Dedifferentiated amniotic fluid mesenchymal stem cell (primary cell): Measurements from ENCODE around the gene LCMT1.
"Not testable (repeated sequence)": the region's sequence is repeated elsewhere in the genome, so short reads cannot be mapped to it uniquely, and the experiment has no call there.

Experiments used
- DNase-seq: peaks from one replicate; pipeline ENCODE4 v3.0.0-alpha.2; 2016; ENCODE audit errors: extremely low spot score

Gene LCMT1

GRCh38 chr16:25141648-25142047 lies 30.1 kb downstream of the LCMT1 start:
- no peak for DNase-seq

DNA sequence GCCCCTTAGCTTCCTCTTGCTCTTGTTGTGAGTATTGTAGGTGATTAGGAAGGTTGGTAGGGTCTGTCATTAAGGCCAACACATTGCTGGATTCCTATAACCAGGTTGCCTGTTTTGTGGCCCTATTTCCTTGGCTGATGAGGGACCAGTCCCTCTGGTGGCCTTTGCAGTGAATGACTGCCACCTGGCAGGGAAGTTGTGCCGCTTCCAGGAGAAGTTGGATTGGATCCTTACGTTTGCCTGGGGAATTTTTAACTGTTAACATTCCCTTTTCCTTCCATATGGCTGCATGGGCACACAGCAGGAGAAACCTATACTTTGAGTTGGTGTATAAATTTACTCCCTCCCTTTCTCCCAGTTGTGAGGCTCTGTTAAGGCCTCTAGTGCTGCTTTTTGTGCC lies 32.4 kb downstream of the LCMT1 start:
- DNase-seq, result no peak

- DNase-seq, result no peak
These were observed 37.1 kb downstream of the LCMT1 start for GRCh38 chr16:25148568-25149215.

- peak; percentile 33 for DNase-seq
These were observed 40.5 kb downstream of the LCMT1 start for GRCh38 chr16:25151996-25152395.

DNA sequence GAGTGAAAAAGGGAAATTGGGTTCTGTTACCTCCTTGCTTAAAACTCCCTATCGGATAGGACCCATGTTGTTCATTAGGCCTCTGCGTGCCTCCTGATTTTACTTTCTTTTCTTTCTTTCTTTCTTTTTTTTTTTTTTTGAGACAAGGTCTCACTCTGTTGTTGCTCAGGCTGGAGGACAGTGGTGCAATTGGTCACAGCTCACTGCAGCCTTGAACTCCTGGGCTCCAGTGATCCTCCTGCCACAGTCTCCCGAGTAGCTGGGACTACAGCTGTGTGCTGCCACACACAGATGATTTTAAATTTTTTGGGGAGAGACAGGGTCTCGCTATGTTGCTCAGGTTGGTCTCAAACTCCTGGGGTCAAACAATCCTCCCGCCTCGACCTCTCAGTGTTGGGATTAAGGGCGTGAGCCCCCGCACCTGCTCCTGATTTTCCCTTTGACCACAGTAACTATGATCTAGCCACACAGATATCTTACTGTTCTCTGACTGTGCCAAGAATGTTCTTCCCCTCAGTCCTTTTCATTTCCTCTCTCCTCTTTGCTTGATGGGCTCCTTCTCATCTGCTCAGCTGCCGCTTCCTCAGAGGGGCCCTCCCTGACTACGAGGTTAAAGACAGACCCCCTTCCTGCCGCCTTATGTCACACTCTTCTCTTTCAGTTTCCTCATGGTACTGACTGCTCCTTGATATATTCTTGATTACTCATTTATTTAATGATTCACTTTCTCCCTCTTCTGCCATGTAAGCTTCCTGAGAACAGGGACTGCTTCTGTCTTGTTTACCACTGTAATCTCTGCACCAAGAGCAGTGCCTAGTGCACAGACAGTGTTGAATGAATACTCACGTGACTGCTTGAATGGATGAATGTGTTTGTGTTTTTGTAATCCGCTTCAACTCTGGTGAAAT lies 44.3 kb downstream of the LCMT1 start:
- DNase-seq, result no peak

GRCh38 chr16:25157271-25157875 lies 45.8 kb downstream of the LCMT1 start:
- no peak for DNase-seq

DNA sequence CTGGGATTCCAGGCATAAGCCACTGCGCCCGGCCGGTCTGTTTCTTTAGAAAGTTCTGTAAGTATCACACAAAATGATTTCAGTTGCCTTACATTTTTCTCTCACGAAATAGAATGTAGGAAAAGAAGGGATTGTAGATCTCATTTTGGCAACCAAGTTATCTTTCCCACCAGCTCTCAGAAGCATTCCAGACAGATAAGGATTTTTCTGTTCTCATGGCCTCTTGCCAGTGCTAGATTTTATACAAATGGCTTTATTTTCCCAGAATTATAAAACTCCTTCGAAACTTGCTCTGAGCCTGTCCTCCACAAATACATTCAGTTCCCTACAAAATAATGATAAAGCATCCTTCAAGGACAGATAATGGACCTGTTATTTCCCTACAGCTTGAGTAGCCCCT lies 46.9 kb downstream of the LCMT1 start:
- DNase-seq, result no peak

DNA sequence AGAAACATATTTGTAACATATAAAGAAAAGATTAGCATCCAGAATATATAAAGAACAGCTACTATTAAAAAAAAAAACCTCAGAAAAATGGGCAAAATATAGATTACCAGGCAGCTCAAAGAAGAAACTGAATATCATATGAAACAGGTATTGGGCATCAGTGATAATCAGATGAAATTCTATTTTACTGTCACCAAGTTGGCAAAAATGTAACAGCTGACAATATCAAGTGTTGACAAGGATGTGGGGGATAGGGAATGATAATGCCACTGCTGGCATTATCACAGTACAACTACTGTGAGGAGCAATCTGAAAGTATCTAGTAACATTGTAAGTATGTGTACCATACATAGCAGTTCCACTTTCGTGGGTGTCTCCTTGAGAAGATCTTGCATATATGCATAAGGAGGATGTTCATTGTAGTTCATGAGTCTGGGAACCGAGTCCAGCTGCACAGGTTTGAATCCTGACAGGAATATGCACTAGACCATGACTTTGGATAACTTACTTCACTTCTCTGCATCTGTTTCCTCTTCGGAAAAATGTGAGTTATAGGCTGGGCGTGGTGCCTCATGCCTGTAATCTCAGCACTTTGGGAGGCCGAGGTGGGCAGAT lies 50.3 kb downstream of the LCMT1 start:
- DNase-seq, result no peak

DNA sequence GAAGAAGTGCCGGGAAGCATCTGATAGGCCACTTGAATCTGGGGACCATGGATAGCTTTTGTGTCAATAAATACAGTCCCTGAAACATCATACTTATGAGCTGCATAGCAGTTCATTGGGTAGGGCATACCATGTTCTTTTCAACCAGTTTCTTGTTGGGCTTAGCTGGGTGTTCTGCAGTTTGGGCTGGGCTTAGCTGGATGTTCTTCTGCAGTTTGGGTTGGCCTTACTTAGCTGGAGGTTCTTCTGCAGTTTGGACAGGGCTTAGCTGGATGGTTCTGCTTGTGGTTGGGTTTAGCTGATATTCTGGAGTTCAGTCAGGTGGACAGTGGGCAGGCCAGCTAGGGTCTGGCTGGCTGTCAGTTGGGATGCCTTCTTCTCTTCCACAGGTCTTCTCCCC lies 52.1 kb downstream of the LCMT1 start:
- DNase-seq, result no peak

GRCh38 chr16:25165284-25165683 lies 53.7 kb downstream of the LCMT1 start:
- no peak for DNase-seq

DNA sequence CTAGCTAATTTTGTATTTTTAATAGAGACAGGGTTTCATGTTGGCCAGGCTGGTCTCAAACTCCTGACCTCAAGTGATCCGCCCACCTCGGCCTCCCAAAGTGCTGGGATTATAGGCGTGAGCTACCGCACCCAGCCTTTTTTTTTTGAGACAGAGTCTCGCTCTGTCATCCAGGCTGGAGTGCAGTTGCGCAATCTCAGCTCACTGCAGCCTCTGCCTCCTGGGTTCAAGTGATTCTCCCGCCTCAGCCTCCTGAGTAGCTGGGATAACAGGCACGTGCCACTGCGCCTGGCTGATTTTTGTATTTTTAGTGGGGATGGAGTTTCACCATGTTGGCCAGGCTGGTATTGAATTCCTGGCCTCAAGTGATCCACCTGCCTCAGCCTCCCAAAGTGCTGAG lies 56.4 kb downstream of the LCMT1 start:
- not testable (repeated sequence) for DNase-seq

- DNase-seq, result no peak
These were observed 59.8 kb downstream of the LCMT1 start for GRCh38 chr16:25171390-25171789.

DNA sequence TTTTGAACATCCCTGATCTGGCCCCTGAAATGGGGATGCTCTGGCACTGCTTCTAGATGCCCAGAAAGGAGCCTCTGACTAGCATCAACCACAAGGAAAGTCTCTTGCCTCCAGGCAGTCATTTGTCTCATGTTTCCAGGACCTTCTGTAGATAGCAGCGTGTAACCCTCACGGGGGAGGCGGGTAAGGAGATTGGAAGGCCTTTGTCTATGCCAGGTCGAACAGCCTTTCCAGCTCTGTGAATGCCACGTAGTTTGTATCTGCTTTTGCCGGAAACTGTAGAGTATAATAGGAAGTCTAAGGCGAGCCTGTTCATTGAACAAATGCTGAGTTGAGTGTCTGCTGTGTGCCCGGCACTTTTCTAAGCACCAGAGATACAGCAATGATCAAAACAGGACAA lies 61.3 kb downstream of the LCMT1 start:
- DNase-seq, result no peak

DNA sequence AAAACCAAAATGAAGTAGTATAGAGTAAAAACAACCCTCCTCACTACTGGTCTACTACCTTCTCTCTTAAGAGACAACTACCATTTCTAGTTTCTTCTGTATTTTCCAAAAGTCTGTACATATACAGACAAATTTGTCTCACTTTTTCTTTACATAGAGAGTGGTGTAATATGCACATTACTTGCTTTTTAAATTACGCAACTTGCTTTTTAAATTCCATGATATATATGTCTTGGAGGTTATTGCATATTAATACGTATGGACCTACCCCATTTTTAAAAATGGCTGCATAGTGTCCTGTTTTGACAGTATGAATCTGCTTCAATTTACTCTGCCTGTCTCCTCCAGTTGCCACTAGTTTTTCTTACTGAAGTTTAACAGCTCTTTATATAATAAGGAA lies 62.7 kb downstream of the LCMT1 start:
- DNase-seq, result no peak

- no peak for DNase-seq
These were observed 64.6 kb downstream of the LCMT1 start for GRCh38 chr16:25176136-25176535.

DNA sequence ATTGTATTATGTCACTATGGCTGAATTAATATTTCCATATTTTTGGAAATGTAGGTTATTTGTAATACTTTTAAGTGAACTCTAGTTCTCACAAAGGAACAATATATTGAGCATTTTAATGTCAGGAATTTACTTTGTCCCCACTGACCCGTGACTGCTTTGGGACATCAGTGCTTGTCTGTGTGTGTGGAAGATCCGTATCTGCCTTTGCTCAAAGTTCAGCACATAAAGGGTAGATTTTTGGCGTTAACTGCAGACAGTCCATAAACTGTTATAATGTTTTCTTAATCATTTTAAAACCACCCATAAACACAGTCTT lies 65.9 kb downstream of the LCMT1 start:
- no peak for DNase-seq

DNA sequence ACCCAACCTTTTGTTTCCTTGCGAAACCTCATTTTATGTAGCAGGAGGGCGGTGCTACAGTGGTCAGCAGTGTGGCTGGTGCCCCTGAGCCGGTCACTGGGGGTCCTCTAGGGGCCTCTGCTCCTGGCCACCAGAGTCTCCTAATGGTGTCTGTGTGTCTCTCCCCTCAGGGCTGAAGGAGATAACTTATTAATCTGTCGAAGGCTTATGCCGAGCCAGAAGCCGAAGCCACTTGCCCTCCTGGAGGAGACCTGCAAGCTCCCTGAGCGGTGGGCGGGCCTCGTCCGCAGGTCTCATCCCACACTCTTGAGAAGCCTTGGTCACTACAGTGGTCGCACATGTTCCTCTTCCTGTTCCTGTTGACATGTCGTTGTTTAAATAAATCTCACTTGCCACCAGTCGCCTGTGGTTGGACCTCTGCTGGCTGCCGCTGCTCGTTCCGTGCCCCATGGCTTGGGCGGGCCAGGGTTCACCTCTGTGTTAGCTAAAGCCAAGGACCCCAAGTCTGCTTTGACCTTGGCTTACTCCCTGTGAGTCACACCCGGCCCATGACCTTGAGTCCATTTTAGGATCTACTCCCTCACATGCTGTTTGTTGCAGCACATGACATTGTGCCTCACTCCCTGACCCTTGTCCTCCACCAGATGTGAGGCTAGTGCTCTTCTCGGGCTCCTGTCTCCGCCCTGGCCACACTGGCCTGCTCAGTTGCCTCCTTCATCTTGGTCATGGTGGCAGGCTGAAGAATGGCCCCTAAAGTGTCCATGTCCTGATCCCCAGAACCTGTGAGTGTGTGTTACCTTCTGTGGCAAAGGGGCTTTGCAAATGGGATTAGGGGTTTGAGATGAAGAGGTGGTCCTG lies 66.5 kb downstream of the LCMT1 start:
- no peak for DNase-seq

DNA sequence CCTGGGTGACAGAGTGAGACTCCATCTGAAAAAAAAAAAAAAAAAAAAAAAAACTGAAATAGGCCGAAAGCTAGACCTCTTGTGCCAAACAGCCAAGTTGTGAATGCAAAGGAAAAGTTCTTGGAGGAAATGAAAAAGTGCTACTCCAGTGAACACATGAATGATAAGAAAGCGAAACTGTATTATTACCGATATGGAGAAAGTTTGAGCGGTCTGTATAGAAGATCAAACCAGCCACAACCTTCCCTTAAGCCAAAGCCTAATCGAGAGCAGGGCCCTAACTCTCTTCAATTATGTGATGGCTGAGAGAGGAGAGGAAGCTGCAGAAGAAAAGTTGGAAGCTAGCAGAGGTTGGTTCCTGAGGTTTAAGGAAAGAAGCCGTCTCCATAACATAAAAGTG lies 69.7 kb downstream of the LCMT1 start:
- DNase-seq, result not testable (repeated sequence)

GRCh38 chr16:25184771-25185170 lies 73.2 kb downstream of the LCMT1 start:
- no peak for DNase-seq

- DNase-seq, result no peak
These were observed 75.9 kb downstream of the LCMT1 start for GRCh38 chr16:25187491-25187795.

DNA sequence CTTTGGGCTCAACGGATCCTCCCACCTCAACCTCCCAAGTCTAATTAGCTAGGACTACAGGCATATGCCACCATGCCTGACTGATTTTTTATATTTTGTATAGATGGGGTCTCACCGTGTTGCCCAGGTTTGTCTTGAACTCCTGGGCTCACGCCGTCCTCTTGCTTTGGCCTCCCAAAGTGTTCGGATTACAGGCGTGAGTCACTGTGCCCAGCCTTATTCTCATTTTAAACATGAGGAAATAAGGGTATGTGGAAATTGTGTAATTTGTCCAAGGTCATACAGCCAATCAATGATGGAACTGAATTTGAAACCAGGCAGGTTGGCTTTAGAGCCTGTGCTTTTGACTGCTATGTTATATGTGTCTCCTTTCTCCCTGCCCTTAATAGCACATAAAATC lies 77.8 kb downstream of the LCMT1 start:
- no peak for DNase-seq

DNA sequence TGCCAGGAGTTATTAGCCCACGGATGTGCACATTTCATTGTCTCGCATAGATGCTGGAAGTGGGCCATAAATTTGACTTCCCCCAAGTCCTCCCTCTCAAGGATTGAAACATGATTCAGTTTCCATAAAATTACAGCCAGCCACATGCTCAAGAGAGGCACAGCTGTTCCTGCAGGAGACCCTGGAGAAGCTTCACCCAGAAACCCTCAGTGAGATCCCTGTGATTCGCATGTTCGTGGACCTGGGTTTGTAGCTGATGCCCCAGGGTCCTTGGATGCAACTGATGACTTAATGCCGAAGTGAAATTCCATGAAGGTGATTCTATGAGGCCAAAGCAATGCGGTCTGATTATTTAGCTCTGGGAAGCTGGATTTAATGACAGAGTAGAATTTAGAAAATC lies 80.6 kb downstream of the LCMT1 start:
- no peak for DNase-seq
